EH (cell line): ENCODE data around the gene OAF.

Experiments used
- DNase-seq: peaks from one replicate; pipeline ENCODE4 v3.0.0-alpha.2; 2015; ENCODE audit warnings: low read depth

OAF gene

DNA sequence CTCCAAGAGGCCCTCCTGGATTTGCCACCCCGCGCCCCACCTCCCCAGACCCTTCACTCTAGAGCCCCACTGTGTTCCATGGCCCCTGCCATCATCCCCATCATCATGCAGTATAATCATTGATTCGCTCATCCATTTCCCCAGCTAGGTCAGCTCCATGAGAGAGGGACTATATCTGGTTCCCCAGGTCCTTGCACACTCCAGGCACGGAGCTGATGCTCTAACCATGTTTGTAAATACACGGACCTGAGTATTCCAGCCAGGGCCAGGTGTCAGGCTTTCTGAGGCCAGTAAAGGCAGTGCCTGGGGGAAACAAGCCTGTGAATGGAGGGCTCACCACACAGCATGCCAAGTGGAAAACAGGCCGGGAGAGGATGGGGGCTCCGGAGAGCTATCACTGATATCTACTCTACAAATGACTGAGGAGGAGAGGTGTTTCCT is 27.1 kb upstream of the OAF start:
- DNase-seq: no peak

DNA sequence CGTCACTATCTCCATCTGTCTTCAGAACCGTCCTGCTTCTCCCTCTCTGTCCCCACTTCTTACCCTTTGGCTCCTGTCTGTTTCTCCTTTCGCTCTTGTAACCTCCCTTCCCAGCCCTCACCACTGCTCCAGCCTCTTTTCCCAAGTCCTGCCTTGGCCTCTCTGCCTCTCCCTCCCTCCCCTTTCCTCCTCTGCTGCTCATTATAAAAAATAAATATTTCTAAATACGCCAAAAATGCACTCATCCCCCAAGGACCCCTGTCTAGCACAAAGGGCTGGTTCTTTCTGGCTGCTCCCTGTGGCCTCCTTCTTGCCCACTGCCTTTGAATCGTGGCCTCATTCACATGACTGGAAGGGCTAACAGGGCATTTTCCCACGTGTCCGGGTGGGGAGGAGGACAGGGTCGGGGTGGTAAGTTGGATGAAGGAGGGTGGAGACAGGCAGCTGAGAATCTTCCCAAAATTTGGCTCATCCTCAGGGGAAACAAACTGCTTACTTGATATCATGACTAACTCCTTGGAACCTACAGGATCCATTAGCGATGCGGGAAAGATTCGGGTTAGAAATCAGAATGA is 26.4 kb upstream of the OAF start:
- DNase-seq: no peak

- DNase-seq: peak; percentile 59
Observed at GRCh38 chr11:120184946-120185705, 25.7 kb upstream of the OAF start.

DNA sequence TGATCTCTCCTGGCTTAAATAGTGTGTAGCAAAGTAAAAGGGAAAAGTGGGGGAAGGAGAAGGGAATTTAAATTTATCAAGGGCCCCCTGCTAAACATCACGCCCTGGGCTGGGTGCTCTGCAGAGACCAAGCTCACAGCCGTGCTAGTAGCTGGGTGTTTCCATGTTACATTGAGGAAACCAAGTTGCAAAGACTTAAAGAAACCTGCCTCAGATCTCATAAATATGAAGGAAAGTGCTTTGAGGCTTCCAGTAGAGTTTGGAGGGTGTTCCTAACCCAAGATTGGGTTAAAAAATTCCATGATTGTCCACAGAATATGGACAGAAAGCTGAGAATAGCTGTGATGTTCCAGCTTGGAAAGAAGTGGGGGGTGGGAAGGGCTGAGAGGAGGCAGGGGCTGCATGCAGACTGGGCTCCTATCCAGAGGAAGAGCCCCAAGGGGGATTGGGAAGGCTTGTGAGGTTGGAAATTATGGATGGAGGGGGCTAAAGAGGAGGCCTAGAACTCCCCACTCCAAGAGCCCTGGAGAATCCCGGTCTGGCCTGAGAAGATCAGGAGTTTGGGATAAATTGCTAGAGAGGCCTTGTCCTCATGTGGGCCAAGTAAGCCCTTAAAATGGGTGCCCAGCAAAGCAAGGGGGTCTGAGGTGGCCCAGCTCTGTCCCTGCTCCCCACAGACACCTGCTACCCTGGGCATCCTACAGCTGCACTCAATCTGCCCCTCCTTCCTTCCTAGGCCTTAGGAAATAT is 25.0 kb upstream of the OAF start:
- DNase-seq: no peak

DNA sequence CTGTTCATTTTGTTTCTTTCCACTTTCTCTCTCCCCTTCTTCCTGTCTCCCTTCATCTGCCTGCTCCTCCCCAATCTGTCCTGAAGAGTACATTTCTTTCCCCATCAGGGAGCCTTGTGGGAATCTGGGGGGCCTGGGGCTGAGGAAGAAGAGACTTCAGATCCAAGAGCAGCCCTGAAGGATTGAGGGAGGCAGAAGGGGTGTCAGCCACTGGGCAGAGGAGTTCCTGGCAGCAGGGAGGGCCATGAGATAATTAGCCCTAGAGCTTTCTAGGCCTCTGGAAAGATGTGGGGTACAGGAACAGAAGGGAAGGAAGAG is 24.4 kb upstream of the OAF start:
- no peak for DNase-seq

DNA sequence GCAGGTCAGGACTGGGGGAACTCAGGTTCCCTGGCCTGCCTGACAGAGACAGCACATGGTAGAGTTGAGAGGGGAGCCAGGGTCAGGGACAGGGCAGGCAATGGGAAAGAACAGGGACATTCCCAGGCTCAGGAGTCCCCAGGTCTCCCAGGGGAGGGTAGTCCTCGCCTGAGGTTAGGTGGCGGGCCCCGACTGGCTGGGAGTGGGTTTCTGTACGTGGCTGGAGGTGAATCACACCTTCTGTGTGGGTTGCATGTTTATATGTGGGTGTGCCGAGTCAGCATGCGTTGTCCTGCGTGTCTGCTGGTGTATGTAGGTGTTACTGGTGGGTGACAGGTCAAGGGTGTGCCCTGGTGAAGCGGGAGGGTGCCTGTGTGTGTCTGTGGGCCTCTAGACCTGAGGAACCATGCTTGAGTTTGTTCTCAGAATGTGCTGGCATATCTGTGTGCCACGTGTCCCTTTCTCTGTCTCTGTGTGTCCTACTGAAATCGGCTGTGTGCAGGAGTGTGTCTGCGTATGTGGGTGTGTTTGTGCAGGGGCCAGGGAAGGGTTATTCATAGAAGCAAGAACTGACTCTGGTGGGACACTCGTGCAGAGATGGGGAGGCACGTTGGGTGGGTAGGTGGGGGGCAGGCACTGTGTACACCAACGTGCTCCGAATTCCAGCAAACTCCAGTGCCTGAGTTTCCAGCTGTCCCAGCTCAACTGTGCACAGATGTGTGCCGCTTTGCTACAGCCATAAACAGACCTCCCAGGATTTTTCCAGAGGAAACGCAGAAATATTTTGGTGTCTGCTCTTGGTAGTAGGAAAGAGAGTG is 23.8 kb upstream of the OAF start:
- peak; percentile 45 for DNase-seq

DNA sequence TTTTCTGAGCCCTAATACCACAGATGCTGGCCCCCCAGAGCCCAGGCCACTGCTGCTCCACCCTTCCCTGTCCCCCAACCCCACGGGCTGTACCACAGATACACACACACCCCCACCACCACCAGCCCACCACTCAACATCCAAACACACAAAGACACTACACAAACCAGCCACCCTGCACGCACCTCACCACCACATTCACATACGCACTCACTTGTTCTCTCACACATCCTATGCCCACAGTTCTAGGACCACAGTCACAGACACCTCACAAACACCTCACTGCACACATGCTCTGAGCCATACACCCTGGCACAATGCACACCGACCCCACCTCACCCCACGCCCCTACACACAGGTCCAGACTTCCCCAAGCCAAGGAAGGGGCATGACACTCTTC is 22.5 kb upstream of the OAF start:
- DNase-seq: no peak

DNA sequence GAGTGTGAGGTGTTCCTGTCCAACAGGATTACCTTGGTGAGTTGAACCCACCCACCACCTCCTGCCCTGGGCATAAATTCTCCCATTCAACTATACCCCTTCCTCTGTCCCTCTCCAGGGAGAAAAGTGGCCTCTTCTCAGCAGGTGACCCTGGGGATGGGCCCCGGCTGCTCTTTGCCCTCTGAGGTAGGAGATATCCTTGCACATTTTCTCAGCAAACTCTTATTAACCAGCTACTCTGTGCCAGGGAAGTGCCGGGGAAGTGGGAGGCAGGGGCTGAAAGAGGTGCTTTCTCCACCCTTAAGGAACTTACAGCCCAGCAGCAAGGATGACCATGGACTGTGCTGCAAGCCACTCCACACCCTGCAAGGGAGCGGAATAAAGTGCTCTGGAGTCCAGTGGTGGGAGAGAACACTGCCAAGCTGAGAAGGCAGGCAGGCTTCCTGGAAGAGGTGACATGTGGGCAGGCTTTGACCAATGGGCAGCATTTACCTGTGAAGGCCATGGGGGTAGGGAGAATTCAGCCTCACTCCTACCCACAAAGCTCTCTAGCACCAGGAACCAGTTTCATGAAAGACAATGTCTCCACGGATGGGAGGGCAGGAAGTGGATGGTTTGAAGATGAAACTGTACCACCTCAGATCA is 21.9 kb upstream of the OAF start:
- DNase-seq: no peak

GRCh38 chr11:120191058-120191457 is 19.8 kb upstream of the OAF start:
- no peak for DNase-seq

- DNase-seq: no peak
Observed at GRCh38 chr11:120192831-120193625, 17.8 kb upstream of the OAF start.

DNA sequence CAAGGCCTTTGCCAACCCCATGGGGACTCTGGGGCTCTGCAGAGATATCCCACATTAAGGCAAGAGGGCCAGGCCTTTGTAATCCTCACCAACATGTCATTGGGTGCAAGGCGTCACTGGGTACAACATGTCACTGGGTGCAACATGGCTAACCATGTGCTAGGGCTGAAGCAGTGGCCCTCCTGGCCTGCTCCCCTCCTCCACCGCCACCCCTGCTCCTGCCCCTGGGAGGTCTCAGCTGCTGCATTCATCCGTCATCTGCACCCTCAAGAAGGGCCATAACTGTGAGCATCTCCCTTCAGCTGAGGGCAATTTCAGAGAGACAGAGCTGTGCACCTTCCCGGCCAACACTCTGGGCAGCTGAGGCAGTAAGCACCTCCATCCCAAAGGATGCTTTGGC is 16.7 kb upstream of the OAF start:
- DNase-seq: no peak

GRCh38 chr11:120195601-120196320 is 15.1 kb upstream of the OAF start:
- DNase-seq: no peak

DNA sequence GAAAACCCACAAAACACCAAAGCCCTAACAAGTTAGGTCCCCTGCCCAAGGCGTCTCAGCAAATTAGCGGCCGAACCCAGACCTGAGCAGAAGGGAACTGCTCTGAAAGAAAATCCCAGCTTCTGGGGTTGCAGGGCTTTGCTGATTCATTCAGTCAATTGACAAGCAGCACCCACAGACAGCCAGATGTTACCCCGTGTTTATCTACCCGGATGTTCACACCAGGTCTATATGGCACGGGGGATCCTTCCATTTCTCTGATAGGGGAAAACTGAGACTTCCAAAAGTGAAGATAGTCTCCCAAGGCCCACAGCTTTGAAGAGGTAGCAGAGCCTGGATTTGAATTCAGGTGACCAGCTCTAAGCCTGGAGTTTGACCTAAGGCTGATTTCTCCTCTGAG is 14.0 kb upstream of the OAF start:
- DNase-seq: no peak

DNA sequence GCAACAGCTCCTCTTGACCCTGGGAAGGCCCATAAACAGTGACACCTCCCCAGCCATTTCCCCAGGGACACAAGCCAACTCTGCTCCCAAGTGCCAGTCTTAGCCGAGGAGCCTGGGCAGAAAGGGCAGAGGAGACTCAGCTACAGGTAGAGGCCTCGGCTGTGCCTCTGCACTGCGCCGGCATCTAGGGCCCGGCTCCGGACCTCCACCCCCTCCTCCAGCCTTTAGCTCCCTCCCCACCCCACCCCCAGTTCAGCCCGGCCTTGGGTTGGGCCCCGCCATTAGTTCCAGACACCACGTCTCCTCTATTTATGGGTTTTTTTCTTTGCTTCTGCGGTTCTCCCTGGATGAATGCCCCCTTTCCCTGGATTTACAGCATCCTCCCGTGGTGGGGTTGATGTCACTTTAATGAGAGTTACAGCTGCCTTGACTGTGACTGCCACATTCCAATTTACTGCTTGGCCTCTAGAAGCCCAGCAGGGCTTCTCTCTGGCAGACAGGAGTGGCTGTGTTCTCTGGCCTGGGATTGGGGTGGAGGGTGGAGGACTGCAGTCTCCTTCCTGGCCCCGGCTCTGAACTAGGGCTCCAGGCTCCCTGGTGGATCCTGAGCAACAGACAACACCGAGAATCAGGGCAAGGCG is 13.5 kb upstream of the OAF start:
- DNase-seq: peak; percentile 80

DNA sequence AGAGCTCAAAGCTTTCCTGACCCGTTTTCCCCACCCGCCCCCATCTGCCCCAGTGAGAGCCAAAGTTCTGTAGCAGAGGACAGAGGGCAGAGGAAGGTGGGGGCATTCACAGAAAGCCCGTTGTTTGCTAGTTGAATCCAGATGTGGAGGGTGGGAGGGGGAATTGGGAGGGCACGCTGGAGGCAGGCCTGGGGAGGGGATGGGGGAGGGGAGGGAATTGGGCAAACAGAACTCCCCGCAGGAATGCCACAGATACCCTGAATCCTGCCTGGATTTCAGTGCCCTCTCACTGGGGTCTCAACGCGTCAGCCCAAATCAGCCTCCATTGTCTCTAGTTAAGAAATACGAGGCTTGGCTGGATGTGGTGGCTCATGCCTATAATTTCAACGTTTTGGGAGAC is 12.9 kb upstream of the OAF start:
- DNase-seq: no peak

DNA sequence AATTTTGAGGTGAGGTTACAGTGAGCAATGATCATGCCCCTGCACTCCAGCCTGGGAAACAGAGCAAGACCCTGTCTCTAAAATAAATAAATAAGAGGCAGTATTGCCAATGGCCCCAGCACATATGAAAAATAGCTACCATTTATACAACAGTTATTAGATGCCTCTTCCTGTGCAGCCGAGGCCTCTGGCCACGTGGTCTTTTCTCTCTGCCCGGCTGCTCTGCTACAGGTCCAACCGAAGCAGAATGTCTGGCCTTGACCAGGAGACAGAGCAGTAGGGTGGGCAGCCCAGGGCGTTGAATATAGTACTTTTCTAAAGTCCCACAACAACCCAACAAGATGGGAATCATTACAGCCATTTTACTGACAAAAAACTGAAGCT is 12.4 kb upstream of the OAF start:
- no peak for DNase-seq

DNA sequence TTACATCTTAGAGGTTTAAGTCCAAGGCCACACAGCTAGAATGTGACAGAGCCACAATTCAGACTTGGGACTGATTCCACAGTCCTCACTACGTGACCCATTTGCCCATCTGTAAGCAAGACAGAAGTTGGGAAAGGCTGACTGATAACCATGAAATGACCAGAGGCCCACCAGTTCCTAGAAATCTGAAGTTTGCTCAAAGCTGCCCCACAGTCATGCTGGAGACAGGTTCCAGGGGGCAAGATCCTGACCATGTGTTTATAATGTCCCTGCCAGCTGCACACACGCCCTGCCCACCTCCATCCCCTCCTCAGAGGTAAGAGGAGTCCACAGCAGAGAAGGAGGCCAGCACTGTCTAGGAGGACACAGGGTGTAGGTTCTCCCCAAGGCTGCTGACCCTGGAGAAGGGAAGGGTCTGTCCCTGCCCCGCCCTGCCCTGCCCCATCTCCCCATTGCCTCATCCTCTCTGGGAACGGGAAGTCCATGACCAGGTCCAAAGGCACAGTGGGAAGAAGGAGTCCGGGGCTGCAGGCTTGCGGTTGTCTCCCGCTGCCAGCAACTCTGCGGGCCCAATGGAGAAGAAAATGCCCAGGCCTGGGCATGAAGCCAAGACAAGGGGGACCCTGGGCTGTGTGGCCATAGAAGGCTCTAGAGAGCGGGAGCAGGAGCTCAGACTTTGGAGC is 11.9 kb upstream of the OAF start:
- no peak for DNase-seq

DNA sequence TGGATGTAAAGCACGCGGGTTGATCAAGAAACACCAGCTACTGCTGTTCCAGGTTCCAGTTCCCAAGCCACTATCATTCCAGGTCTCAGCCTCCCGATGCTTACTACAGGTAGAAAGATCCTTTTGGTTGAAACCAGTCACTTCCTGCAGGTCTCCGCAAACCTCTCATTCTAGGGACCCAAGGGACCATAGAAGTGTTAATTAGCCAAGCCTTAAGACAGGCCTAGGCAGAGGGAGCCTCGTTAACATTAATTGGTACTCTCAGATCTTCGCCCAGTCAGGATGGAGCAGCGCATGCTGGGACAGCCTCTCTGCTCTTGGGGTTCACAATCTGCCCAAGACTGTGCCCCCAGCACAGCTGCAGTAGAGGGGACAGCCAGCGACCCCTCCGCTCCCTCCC is 11.2 kb upstream of the OAF start:
- DNase-seq: no peak

GRCh38 chr11:120200677-120201076 is 10.2 kb upstream of the OAF start:
- DNase-seq: no peak

GRCh38 chr11:120201653-120202052 is 9.2 kb upstream of the OAF start:
- no peak for DNase-seq
